ENCODE measurements around the gene EFNA5. TPM values are rescaled to one million over a fixed set of nuclear protein-coding genes. Genes with fewer than 3 reads are reported as not detected.

Gene EFNA5
- total and polyA plus RNA-seq, 2 experiments from 2014 or later = 7.5 to 10.1 TPM

DNA sequence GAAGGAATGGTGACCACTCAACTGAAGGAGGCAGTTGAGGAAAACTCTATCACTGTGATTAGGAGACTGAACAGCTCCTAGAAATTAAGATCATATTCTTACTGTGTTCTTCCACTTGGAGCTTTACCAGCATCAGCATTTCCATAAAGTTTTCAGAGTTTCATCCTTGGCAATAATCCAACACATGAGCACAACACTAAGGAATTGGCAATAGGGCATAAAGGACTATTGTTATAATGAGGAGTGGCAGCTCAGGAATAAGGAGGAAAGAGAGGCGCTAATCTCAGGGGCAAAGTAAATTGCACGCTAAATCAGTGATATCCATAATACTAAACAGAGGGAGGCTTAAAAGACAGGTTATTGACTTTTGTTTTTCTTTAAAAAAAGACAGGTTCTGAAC is 338.9 kb downstream of the EFNA5 start:
- no peaks in the 10 kb centered on the region for H3K9me3 Mint-ChIP-seq
- no peak overlapping the region for H3K4me3 Mint-ChIP-seq
- H3K27ac Mint-ChIP-seq = no peak overlapping the region
- Histone ChIP-seq H3K4me3 (no peak overlapping the region), H3K27me3 (ENCODE audit: insufficient read depth) (no peaks in the 10 kb centered on the region), H3K36me3 (ENCODE audit: insufficient read depth) (no peaks in the 10 kb centered on the region), H3F3A (replicated peaks; ENCODE audit: low read depth) (no peaks in the 10 kb centered on the region), H3K4me2 (no peak overlapping the region), H2AFZ (no peak overlapping the region), H3K4me1 (ENCODE audit: insufficient read depth) (no peaks in the 10 kb centered on the region), H3K9me2 (ENCODE audit: insufficient read depth) (no peaks in the 10 kb centered on the region), H4K20me1 (replicated peaks; ENCODE audit: insufficient read depth) (no peaks in the 10 kb centered on the region), H3K79me2 (replicated peaks; ENCODE audit: insufficient read depth) (no peaks in the 10 kb centered on the region), H3K27ac (ENCODE audit: low read depth) (no peak overlapping the region)
- H3K4me1 Mint-ChIP-seq = 0 out of 3 replicates have a peak, but pooled peaks cover 3% of the 10 kb centered on the region
- no peaks in the 10 kb centered on the region for H3K36me3 Mint-ChIP-seq (ENCODE audit: low read depth)
- DNase-seq (ENCODE audit: low spot score) (no peak), ATAC-seq (no peak)
- TF ChIP-seq CTCF (conservative IDR thresholded peaks at IDR 0.05; ENCODE audit: low read depth in 2 of 2) (no peak), EZH2 (IDR thresholded peaks at IDR 0.05; ENCODE audit: low read depth, unreplicated experiment) (no peak), EZH2phosphoT487 (IDR thresholded peaks at IDR 0.05; ENCODE audit: unreplicated experiment) (no peak), CREB1 (CRISPR knock-in tag; IDR thresholded peaks at IDR 0.05; ENCODE audit: low read depth) (no peak), NANOG (IDR thresholded peaks at IDR 0.05; ENCODE audit: borderline replicate concordance) (no peak), JUNB (IDR thresholded peaks at IDR 0.05; ENCODE audit: unreplicated experiment) (no peak)
- TF ChIP-seq, protein P1, sequence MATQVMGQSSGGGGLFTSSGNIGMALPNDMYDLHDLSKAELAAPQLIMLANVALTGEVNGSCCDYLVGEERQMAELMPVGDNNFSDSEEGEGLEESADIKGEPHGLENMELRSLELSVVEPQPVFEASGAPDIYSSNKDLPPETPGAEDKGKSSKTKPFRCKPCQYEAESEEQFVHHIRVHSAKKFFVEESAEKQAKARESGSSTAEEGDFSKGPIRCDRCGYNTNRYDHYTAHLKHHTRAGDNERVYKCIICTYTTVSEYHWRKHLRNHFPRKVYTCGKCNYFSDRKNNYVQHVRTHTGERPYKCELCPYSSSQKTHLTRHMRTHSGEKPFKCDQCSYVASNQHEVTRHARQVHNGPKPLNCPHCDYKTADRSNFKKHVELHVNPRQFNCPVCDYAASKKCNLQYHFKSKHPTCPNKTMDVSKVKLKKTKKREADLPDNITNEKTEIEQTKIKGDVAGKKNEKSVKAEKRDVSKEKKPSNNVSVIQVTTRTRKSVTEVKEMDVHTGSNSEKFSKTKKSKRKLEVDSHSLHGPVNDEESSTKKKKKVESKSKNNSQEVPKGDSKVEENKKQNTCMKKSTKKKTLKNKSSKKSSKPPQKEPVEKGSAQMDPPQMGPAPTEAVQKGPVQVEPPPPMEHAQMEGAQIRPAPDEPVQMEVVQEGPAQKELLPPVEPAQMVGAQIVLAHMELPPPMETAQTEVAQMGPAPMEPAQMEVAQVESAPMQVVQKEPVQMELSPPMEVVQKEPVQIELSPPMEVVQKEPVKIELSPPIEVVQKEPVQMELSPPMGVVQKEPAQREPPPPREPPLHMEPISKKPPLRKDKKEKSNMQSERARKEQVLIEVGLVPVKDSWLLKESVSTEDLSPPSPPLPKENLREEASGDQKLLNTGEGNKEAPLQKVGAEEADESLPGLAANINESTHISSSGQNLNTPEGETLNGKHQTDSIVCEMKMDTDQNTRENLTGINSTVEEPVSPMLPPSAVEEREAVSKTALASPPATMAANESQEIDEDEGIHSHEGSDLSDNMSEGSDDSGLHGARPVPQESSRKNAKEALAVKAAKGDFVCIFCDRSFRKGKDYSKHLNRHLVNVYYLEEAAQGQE (IDR thresholded peaks at IDR 0.05; ENCODE audit: unreplicated experiment) = no peak
- TF ChIP-seq, protein P2, sequence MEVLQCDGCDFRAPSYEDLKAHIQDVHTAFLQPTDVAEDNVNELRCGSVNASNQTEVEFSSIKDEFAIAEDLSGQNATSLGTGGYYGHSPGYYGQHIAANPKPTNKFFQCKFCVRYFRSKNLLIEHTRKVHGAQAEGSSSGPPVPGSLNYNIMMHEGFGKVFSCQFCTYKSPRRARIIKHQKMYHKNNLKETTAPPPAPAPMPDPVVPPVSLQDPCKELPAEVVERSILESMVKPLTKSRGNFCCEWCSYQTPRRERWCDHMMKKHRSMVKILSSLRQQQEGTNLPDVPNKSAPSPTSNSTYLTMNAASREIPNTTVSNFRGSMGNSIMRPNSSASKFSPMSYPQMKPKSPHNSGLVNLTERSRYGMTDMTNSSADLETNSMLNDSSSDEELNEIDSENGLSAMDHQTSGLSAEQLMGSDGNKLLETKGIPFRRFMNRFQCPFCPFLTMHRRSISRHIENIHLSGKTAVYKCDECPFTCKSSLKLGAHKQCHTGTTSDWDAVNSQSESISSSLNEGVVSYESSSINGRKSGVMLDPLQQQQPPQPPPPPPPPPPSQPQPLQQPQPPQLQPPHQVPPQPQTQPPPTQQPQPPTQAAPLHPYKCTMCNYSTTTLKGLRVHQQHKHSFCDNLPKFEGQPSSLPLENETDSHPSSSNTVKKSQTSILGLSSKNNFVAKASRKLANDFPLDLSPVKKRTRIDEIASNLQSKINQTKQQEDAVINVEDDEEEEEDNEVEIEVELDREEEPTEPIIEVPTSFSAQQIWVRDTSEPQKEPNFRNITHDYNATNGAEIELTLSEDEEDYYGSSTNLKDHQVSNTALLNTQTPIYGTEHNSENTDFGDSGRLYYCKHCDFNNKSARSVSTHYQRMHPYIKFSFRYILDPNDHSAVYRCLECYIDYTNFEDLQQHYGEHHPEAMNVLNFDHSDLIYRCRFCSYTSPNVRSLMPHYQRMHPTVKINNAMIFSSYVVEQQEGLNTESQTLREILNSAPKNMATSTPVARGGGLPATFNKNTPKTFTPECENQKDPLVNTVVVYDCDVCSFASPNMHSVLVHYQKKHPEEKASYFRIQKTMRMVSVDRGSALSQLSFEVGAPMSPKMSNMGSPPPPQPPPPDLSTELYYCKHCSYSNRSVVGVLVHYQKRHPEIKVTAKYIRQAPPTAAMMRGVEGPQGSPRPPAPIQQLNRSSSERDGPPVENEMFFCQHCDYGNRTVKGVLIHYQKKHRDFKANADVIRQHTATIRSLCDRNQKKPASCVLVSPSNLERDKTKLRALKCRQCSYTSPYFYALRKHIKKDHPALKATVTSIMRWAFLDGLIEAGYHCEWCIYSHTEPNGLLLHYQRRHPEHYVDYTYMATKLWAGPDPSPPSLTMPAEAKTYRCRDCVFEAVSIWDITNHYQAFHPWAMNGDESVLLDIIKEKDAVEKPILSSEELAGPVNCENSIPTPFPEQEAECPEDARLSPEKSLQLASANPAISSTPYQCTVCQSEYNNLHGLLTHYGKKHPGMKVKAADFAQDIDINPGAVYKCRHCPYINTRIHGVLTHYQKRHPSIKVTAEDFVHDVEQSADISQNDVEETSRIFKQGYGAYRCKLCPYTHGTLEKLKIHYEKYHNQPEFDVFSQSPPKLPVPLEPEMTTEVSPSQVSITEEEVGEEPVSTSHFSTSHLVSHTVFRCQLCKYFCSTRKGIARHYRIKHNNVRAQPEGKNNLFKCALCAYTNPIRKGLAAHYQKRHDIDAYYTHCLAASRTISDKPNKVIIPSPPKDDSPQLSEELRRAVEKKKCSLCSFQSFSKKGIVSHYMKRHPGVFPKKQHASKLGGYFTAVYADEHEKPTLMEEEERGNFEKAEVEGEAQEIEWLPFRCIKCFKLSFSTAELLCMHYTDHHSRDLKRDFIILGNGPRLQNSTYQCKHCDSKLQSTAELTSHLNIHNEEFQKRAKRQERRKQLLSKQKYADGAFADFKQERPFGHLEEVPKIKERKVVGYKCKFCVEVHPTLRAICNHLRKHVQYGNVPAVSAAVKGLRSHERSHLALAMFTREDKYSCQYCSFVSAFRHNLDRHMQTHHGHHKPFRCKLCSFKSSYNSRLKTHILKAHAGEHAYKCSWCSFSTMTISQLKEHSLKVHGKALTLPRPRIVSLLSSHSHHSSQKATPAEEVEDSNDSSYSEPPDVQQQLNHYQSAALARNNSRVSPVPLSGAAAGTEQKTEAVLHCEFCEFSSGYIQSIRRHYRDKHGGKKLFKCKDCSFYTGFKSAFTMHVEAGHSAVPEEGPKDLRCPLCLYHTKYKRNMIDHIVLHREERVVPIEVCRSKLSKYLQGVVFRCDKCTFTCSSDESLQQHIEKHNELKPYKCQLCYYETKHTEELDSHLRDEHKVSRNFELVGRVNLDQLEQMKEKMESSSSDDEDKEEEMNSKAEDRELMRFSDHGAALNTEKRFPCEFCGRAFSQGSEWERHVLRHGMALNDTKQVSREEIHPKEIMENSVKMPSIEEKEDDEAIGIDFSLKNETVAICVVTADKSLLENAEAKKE (CRISPR knock-in tag; IDR thresholded peaks at IDR 0.05) = no peak
- TF ChIP-seq, protein P3, sequence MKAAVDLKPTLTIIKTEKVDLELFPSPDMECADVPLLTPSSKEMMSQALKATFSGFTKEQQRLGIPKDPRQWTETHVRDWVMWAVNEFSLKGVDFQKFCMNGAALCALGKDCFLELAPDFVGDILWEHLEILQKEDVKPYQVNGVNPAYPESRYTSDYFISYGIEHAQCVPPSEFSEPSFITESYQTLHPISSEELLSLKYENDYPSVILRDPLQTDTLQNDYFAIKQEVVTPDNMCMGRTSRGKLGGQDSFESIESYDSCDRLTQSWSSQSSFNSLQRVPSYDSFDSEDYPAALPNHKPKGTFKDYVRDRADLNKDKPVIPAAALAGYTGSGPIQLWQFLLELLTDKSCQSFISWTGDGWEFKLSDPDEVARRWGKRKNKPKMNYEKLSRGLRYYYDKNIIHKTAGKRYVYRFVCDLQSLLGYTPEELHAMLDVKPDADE (IDR thresholded peaks at IDR 0.05) = no peak
- no peaks in the 10 kb centered on the region for H3K27me3 Mint-ChIP-seq (ENCODE audit: insufficient read depth, low read depth, poor library complexity)
